Pancreas (tissue), 10 donors: Measurements from ENCODE around the gene CDKN1B. TPM values are rescaled to one million over a fixed set of nuclear protein-coding genes. Genes with fewer than 3 reads are reported as not detected.

ENCODE experiments used
- ATAC-seq, 4 donors: fragments of 200-7000 bp; cut with Tn5 transposase; one replicate each; pipeline versions ENCODE4 v1.8.0 to v1.9.1; 2020; ENCODE audit warnings: mild to moderate bottlenecking in 4 of 4, moderate library complexity in 4 of 4
- DNase-seq, 6 donors: peaks; one replicate each; pipeline ENCODE4 v3.0.0-alpha.2; 2020
- FAIRE-seq: peaks from 2 replicates; lab custom pipeline; 2012; peaks lifted over from hg19 to GRCh38; lab: Jason Lieb, UNC
- H3K27ac ChIP-seq, 4 donors: fragments of 200-600 bp; sonication (generic); 1 replicate in 3 of 4; 2 replicates in 1 of 4; pipeline versions ENCODE4 v1.5.0 to v1.8.0; 2020
- H3K27me3 ChIP-seq, 4 donors: fragments of 200-600 bp; one replicate each; pipeline ENCODE4 v1.8.0; 2021
- H3K36me3 ChIP-seq, 3 donors: fragments of 200-600 bp; sonication (generic) in 1 of 3; one replicate each; pipeline versions ENCODE4 v1.5.0 to v1.8.0; 2020 to 2021
- H3K4me1 ChIP-seq, 3 donors: fragments of 200-600 bp; one replicate each; pipeline ENCODE4 v1.8.0; 2021
- H3K4me3 ChIP-seq, 4 donors: fragments of 200-600 bp; sonication (generic) in 2 of 4; one replicate each; pipeline versions ENCODE4 v1.5.0 to v1.8.0; 2020 to 2021
- H3K9me3 ChIP-seq, 4 donors: fragments of 200-600 bp; one replicate each; pipeline ENCODE4 v1.8.0; 2021
- CTCF ChIP-seq, 4 donors: fragments of 200-600 bp; sonication (generic) in 3 of 4; IDR thresholded peaks; one replicate each; pipeline versions ENCODE4 v1.5.0 to v1.8.0; 2021; ENCODE audit warnings: antibody characterized with exemption in 4 of 4
- WGBS, 2 donors: extraction: QIAGEN DNeasy Blood & Tissue Kit; methylation state at CpG; one replicate each; pipeline ENCODE4 v1.1.7; 2013; 5-methylcytosine and 5-hydroxymethylcytosine counted together
- intact Hi-C, 3 donors: fragments of 100-400 bp; cut with DNase I; formaldehyde crosslinking; loops; one replicate each; pipeline versions ENCODE4 v1.11.1 to v1.14.2; 2022
- polyA plus RNA-seq, 2 donors: library from polyadenylated mRNA; stranded (reverse); fragments of 200-250 nt; gene quantifications; one replicate each; pipeline ENCODE4 v1.2.3, GENCODE V29; 2013
- total RNA-seq, 6 donors: library from RNA; stranded (reverse); fragmentation: NEBNext Ultra II Directional in 4 of 6; extraction: Animal tissue kit (Norgen Biotek cat#: 25700) in 4 of 6; gene quantifications; one replicate each; pipeline versions ENCODE4 v1.2.1 to v1.2.4, GENCODE V29; 2021 to 2023
- donor health status: healthy with polysubstance abuse.
- donor health status: DM: no; HTN: no; CAD: no; lungs with moderate emphysema.
- donor health status: DM: no; HTN: no; CAD: no.
- donor health status: control.
- donor health status: control.
- donor health status: Bipolar disorder and iron deficiency.
- donor health status: DM: yes; HTN: yes; CAD: no.
- donor health status: DM: no; HTN: no; CAD: no.
- donor health status: DM: no; HTN: no; CAD: no.
- donor health status: DM: yes; HTN: yes; CAD: no.

CDKN1B gene
- total and polyA plus RNA-seq, 8 donors = 12.1 to 23.7 (median 16.9) TPM

GRCh38 chr12:12724421-12725085, 7.4 kb downstream of the CDKN1B start:
- intact Hi-C loops = no loop called here
- no peaks in the 10 kb centered on the region for H3K9me3 ChIP-seq
- WGBS, 2 donors = 0 to 1% methylated on average over 38 to 46 of the region's 46 CpGs
- peak overlapping the region; percentile 32 to 71 (median 65) for H3K4me3 ChIP-seq
- DNase-seq = no peak
- TF ChIP-seq CTCF (IDR thresholded peaks at IDR 0.05) = no peak
- no peaks in the 10 kb centered on the region for H3K27me3 ChIP-seq
- no peak for FAIRE-seq
- H3K36me3 ChIP-seq = peaks cover 0 to 9% (median 4%) of the 10 kb centered on the region in 3 donors
- peak overlapping the region; percentile 91 to 100 (median 96) for H3K27ac ChIP-seq
- peak in 3 of 4 donors; percentile 0 to 10 (median 3) for ATAC-seq
- peaks cover 8 to 34% (median 20%) of the 10 kb centered on the region in 3 donors for H3K4me1 ChIP-seq

- WGBS, 2 donors = 0% methylated on average over 70 to 92 of the region's 93 CpGs
- peaks cover 5 to 27% (median 17%) of the 10 kb centered on the region in 3 donors for H3K4me1 ChIP-seq
- peak overlapping the region; percentile 91 to 100 (median 96) for H3K27ac ChIP-seq
- intact Hi-C loops = no loop called here
- ATAC-seq (peak; percentile 80 to 84 (median 82)), FAIRE-seq (no peak), DNase-seq (peak; percentile 88 to 95 (median 92))
- peak overlapping the region; percentile 32 to 71 (median 65) for H3K4me3 ChIP-seq
- H3K27me3 ChIP-seq = no peaks in the 10 kb centered on the region
- no peaks in the 10 kb centered on the region for H3K9me3 ChIP-seq
- peaks cover 0 to 9% (median 4%) of the 10 kb centered on the region in 3 donors for H3K36me3 ChIP-seq
- TF ChIP-seq CTCF (IDR thresholded peaks at IDR 0.05) = no peak
Measured at GRCh38 chr12:12725086-12725955, 8.2 kb downstream of the CDKN1B start.

GRCh38 chr12:12725956-12726554, 8.9 kb downstream of the CDKN1B start:
- no peak for FAIRE-seq
- Histone ChIP-seq H3K27me3 (no peaks in the 10 kb centered on the region), H3K4me1 (peaks cover 5 to 19% (median 9%) of the 10 kb centered on the region in 3 donors), H3K27ac (peak overlapping the region; percentile 91 to 100 (median 96)), H3K4me3 (peak overlapping the region; percentile 23 to 71 (median 65)), H3K9me3 (no peaks in the 10 kb centered on the region), H3K36me3 (peaks cover 0 to 8% (median 0%) of the 10 kb centered on the region in 3 donors)
- WGBS, 2 donors = 1% methylated on average over 26 of the region's 26 CpGs
- no peak for TF ChIP-seq CTCF (IDR thresholded peaks at IDR 0.05)
- no peak for DNase-seq
- ATAC-seq = no peak
- intact Hi-C loops = no loop called here

GRCh38 chr12:12726555-12727093, 9.5 kb downstream of the CDKN1B start:
- Histone ChIP-seq H3K27ac (peak overlapping the region in 1 of 4 donors; percentile 100), H3K9me3 (no peaks in the 10 kb centered on the region), H3K4me3 (peak overlapping the region in 3 of 4 donors; percentile 61 to 71 (median 69)), H3K36me3 (peaks cover 0 to 3% (median 0%) of the 10 kb centered on the region in 3 donors), H3K4me1 (peaks cover under 1 to 16% (median 4%) of the 10 kb centered on the region in 3 donors), H3K27me3 (no peaks in the 10 kb centered on the region)
- DNase-seq = no peak
- WGBS, 2 donors = 22 to 33% methylated on average over 6 of the region's 6 CpGs
- no peak for TF ChIP-seq CTCF (IDR thresholded peaks at IDR 0.05)
- no peak for FAIRE-seq
- intact Hi-C loops = no loop called here
- ATAC-seq = no peak
